Endothelial cell of umbilical vein (primary cell): ENCODE results near the gene KCNH1. TPM values are rescaled to one million over a fixed set of nuclear protein-coding genes. Genes with fewer than 3 reads are reported as not detected.

Experiments
- BruUV-seq: library from RNA; stranded (reverse); fragments of 400-500 nt; replicated peaks from 2 replicates; lab custom pipeline; 2021; lab: Mats Ljungman, UMichigan
- CTCF ChIA-PET: fragments of 300-600, 350-600 bp; sonication (Branson Sonifier 250); formaldehyde crosslinking; loops from one replicate; lab custom pipeline; 2021; ENCODE audit warnings: antibody characterized with exemption, inconsistent platforms; lab: Charles Lee
- POLR2A ChIA-PET: fragments of 300-600, 350-600 bp; sonication (Branson Sonifier 250); formaldehyde crosslinking; loops from one replicate; lab custom pipeline; 2021; ENCODE audit warnings: antibody characterized with exemption, inconsistent platforms; lab: Charles Lee
- DNase-seq: peaks from one replicate; pipeline ENCODE4 v3.0.0-alpha.2; 2011; ENCODE audit warnings: low read depth, low spot score
- FAIRE-seq: peaks from 2 replicates; lab custom pipeline; 2011; peaks lifted over from hg19 to GRCh38; lab: Jason Lieb, UNC
- H2AFZ ChIP-seq: 2 replicates; pipeline ENCODE4 v1.6.0; 2012; ENCODE audit warnings: low read depth, low read length, control low read depth, inconsistent platforms
- H3K27ac ChIP-seq: 2 replicates; pipeline ENCODE4 v1.5.1; 2011; ENCODE audit warnings: low read depth, mild to moderate bottlenecking, control low read depth, low read length, moderate library complexity; ENCODE audit not compliant: insufficient read depth
- H3K27me3 ChIP-seq, 2 experiments: 2 replicates each; pipeline versions ENCODE4 v1.6.0 to v1.6.1; 2011; ENCODE audit warnings: low read length in 2 of 2, mixed read lengths in 1 of 2; ENCODE audit not compliant: control insufficient read depth in 2 of 2, insufficient read depth in 2 of 2
- H3K36me3 ChIP-seq, 2 experiments: 2 replicates in 1 of 2; 3 replicates in 1 of 2; pipeline ENCODE4 v1.5.1; 2011; ENCODE audit warnings: low read length in 2 of 2, mild to moderate bottlenecking in 1 of 2, moderate library complexity in 1 of 2; ENCODE audit not compliant: control insufficient read depth in 2 of 2, insufficient read depth in 2 of 2; ENCODE audit errors: extremely low read depth in 1 of 2
- H3K4me1 ChIP-seq: 3 replicates; pipeline ENCODE4 v1.5.1; 2011; ENCODE audit warnings: mild to moderate bottlenecking, low read length; ENCODE audit not compliant: control insufficient read depth, insufficient read depth; ENCODE audit errors: extremely low read depth
- H3K4me2 ChIP-seq: 2 replicates; pipeline ENCODE4 v1.6.1; 2011; ENCODE audit warnings: low read length, control low read depth, mixed read lengths; ENCODE audit not compliant: insufficient read depth
- H3K4me3 ChIP-seq, 3 experiments: fragments of 200-600 bp in 1 of 3; sonication (generic), shearing (Covaris generic) in 1 of 3; replicated peaks in 1 of 3; 2 replicates each; pipeline ENCODE4 v1.5.1; 2011 to 2016; ENCODE audit warnings: control low read depth in 3 of 3, low read length in 3 of 3, mild to moderate bottlenecking in 2 of 3, inconsistent platforms in 1 of 3, low read depth in 1 of 3, moderate library complexity in 1 of 3; ENCODE audit not compliant: insufficient read depth in 1 of 3
- H3K79me2 ChIP-seq: 2 replicates; pipeline ENCODE4 v1.6.0; 2012; ENCODE audit warnings: low read length, inconsistent platforms; ENCODE audit not compliant: control insufficient read depth, insufficient read depth
- H3K9ac ChIP-seq: replicated peaks from 2 replicates; pipeline ENCODE3; 2011; ENCODE audit warnings: low read length, control low read depth; ENCODE audit not compliant: insufficient read depth; ENCODE audit errors: extremely low read depth
- H3K9me1 ChIP-seq: replicated peaks from 3 replicates; pipeline ENCODE4 v1.6.0; 2011; ENCODE audit warnings: mild to moderate bottlenecking, low read length; ENCODE audit not compliant: control insufficient read depth, insufficient read depth; ENCODE audit errors: extremely low read depth
- H3K9me3 ChIP-seq: replicated peaks from 2 replicates; pipeline ENCODE4 v1.5.1; 2012; ENCODE audit warnings: low read length, inconsistent platforms; ENCODE audit not compliant: control insufficient read depth, insufficient read depth
- H4K20me1 ChIP-seq: replicated peaks from 2 replicates; pipeline ENCODE3; 2011; ENCODE audit warnings: mild to moderate bottlenecking, low read length; ENCODE audit not compliant: control insufficient read depth, insufficient read depth; ENCODE audit errors: extremely low read depth
- FOS ChIP-seq: IDR thresholded peaks from 2 replicates; pipeline ENCODE4 v1.6.1; 2011; ENCODE audit warnings: mild to moderate bottlenecking, low read length, moderate library complexity, borderline replicate concordance; ENCODE audit not compliant: insufficient read depth
- GATA2 ChIP-seq: IDR thresholded peaks from 2 replicates; pipeline ENCODE4 v1.7.0; 2011; ENCODE audit warnings: low read depth, mild to moderate bottlenecking, moderate library complexity, mixed read lengths, low read length; ENCODE audit not compliant: insufficient read length, insufficient read depth
- JUN ChIP-seq: IDR thresholded peaks from 2 replicates; pipeline ENCODE4 v1.6.1; 2011; ENCODE audit warnings: borderline replicate concordance, low read depth; ENCODE audit not compliant: insufficient read length, insufficient read depth
- MAX ChIP-seq: IDR thresholded peaks from 2 replicates; pipeline ENCODE4 v1.6.1; 2011; ENCODE audit not compliant: insufficient read depth, insufficient read length
- MYC ChIP-seq: IDR thresholded peaks from one replicate; pipeline ENCODE4 v1.6.1; 2011; ENCODE audit warnings: mild to moderate bottlenecking, low read depth, low read length
- POLR2A ChIP-seq: IDR thresholded peaks from 2 replicates; pipeline ENCODE4 v1.6.1; 2012; ENCODE audit warnings: low read depth, mild to moderate bottlenecking, control low read depth, low read length
- POLR2AphosphoS5 ChIP-seq: IDR thresholded peaks from 2 replicates; pipeline ENCODE4 v1.6.1; 2012; ENCODE audit warnings: low read depth, mild to moderate bottlenecking, control low read depth, low read length, moderate library complexity; ENCODE audit not compliant: insufficient read depth
- dilution Hi-C: fragments of 300-500 bp; cut with MboI; formaldehyde crosslinking; loops from one replicate; pipeline ENCODE4 v1.15.0; 2019; ENCODE audit warnings: low sequenced_read_pairs; ENCODE audit not compliant: extremely low pct_ligation_motif_present
- intact Hi-C: fragments of 100-400 bp; cut with micrococcal nuclease; formaldehyde crosslinking; loops from one replicate; pipeline ENCODE4 v1.10.0; 2022
- polyA plus RNA-seq, 4 experiments: library from polyadenylated mRNA; depleted of rRNA in 3 of 4; stranded (reverse) in 3 of 4; unstranded in 1 of 4; fragments of >200 nt; gene quantifications; 2 replicates each; pipeline versions ENCODE4 v1.2.1 to v1.2.3, GENCODE V29; 2011 to 2012; ENCODE audit warnings: missing spikeins in 1 of 4
- total RNA-seq: library from RNA; stranded (reverse); gene quantifications from 2 replicates; pipeline ENCODE4 v1.2.3, GENCODE V29; 2021

KCNH1 gene
- total and polyA plus RNA-seq, 2 donors (not counting 3 experiments of a cell fraction or from before 2014, with no cell fraction given): not detected

GRCh38 chr1:210669951-210670350, 464.0 kb downstream of the KCNH1 start:
- Histone ChIP-seq H3K36me3 (no peaks in the 10 kb centered on the region), H4K20me1 (no peaks in the 10 kb centered on the region), H3K27ac (no peak overlapping the region), H3K4me3 (no peak overlapping the region), H3K4me2 (no peak overlapping the region), H3K79me2 (no peaks in the 10 kb centered on the region), H2AFZ (no peak overlapping the region), H3K9me1 (no peaks in the 10 kb centered on the region), H3K9me3 (peaks cover 2% of the 10 kb centered on the region), H3K27me3 (no peaks in the 10 kb centered on the region), H3K9ac (no peak overlapping the region), H3K4me1 (no peaks in the 10 kb centered on the region)
- DNase-seq: no peak
- dilution Hi-C loops: no loop called here
- no peak for TF ChIP-seq POLR2AphosphoS5
- TF ChIP-seq GATA2: no peak
- TF ChIP-seq JUN: no peak
- TF ChIP-seq MAX: no peak
- TF ChIP-seq FOS: no peak
- POLR2A ChIA-PET: no interaction called here
- intact Hi-C loops: no loop called here
- no peak for FAIRE-seq
- CTCF ChIA-PET: no interaction called here
- no TSS peak for BruUV-seq

DNA sequence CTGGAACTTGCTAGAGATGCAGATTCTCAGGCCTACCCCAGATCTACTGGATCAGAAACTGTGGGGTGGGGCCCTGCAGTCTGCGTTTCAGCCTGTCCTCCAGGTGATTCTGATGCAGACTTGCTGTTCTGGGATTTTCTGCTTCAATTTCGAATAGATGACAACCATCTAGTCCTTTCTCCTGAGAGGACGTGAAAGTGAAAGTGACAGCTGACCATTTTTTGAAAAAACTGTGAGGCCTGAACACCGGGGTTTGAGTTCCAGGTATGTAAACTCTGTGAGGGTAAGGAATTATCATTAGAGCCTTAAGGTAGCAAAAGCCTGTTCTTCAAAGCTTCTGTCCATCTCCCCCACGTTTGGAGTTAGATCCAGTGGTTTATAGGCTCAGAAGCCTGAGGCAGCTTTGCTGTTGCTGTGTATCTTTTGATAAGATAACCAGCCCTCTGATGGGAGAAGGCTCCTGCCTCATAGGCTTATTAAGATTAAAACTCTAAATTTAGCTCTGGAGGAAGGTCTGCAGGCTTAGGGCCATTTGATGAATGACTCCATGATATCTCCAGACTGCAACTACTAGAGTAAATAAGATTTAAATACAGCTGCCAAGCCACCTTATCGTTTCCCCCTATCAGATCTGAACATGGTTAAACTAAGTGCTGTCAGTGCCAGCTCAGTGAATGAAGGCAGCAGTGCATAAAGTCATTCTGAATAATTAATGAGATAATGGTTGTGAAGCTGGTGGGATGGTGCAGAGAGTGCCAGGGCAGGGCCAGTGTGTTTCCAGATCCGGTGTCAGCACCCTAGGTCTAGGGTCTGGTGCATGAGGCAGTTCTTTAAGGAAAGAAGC, 470.0 kb downstream of the KCNH1 start:
- H3K27ac ChIP-seq: no peak overlapping the region
- BruUV-seq: no TSS peak
- TF ChIP-seq POLR2A (no peak), MYC (no peak), JUN (no peak)
- dilution Hi-C loops (no loop called here), intact Hi-C loops (no loop called here)
- H3K4me2 ChIP-seq: no peak overlapping the region
- CTCF ChIA-PET: no interaction called here
- H3K9ac ChIP-seq: no peak overlapping the region
- FAIRE-seq (no peak), DNase-seq (no peak)
- H3K4me3 ChIP-seq: no peak overlapping the region
- H3K27me3 ChIP-seq: no peaks in the 10 kb centered on the region
- H3K9me3 ChIP-seq: no peaks in the 10 kb centered on the region
- no peaks in the 10 kb centered on the region for H3K36me3 ChIP-seq
- no peaks in the 10 kb centered on the region for H3K79me2 ChIP-seq
- no peaks in the 10 kb centered on the region for H3K9me1 ChIP-seq
- no peaks in the 10 kb centered on the region for H3K4me1 ChIP-seq
- POLR2A ChIA-PET: no interaction called here
- no peaks in the 10 kb centered on the region for H4K20me1 ChIP-seq
- H2AFZ ChIP-seq: no peak overlapping the region
